H9 (cell line): ENCODE results near the gene DOCK2. TPM values are rescaled to one million over a fixed set of nuclear protein-coding genes. Genes with fewer than 3 reads are reported as not detected.

Experiments used
- DNase-seq: peaks from one replicate; pipeline ENCODE4 v3.0.0-alpha.2; 2017
- H2AFZ ChIP-seq: one replicate; pipeline ENCODE4 v1.6.1; 2013; ENCODE audit warnings: mild to moderate bottlenecking, low read length, control low read depth, moderate library complexity
- H2AK5ac ChIP-seq: 2 replicates; pipeline ENCODE4 v1.6.1; 2013; ENCODE audit warnings: low read length, control low read depth, mixed read lengths; ENCODE audit not compliant: insufficient read length
- H2BK120ac ChIP-seq: one replicate; pipeline ENCODE4 v1.6.1; 2013; ENCODE audit warnings: low read depth, mild to moderate bottlenecking, low read length, control low read depth, inconsistent platforms; ENCODE audit not compliant: poor library complexity, severe bottlenecking
- H2BK12ac ChIP-seq: 2 replicates; pipeline ENCODE4 v1.6.1; 2013; ENCODE audit warnings: low read length, control low read depth, mixed read lengths, low read depth; ENCODE audit not compliant: insufficient read length
- H2BK15ac ChIP-seq: 2 replicates; pipeline ENCODE4 v1.6.1; 2013; ENCODE audit warnings: low read depth, low read length, control low read depth
- H2BK20ac ChIP-seq: one replicate; pipeline ENCODE4 v1.6.1; 2013; ENCODE audit warnings: low read depth, mild to moderate bottlenecking, low read length, control low read depth, inconsistent platforms; ENCODE audit not compliant: poor library complexity, severe bottlenecking
- H2BK5ac ChIP-seq: 2 replicates; pipeline ENCODE4 v1.6.1; 2013; ENCODE audit warnings: low read length, control low read depth, mixed read lengths; ENCODE audit not compliant: insufficient read length
- H3K14ac ChIP-seq: 2 replicates; pipeline ENCODE4 v1.6.1; 2013; ENCODE audit warnings: low read length, control low read depth; ENCODE audit not compliant: insufficient read depth
- H3K18ac ChIP-seq: 2 replicates; pipeline ENCODE4 v1.6.1; 2013; ENCODE audit warnings: low read depth, mild to moderate bottlenecking, mixed read lengths, low read length, control low read depth; ENCODE audit not compliant: insufficient read length
- H3K23ac ChIP-seq: 2 replicates; pipeline ENCODE4 v1.6.1; 2013; ENCODE audit warnings: low read length, control low read depth, mixed read lengths, low read depth; ENCODE audit not compliant: insufficient read length
- H3K23me2 ChIP-seq: 2 replicates; pipeline ENCODE4 v1.6.1; 2013; ENCODE audit warnings: low read depth, mild to moderate bottlenecking, mixed read lengths, low read length, control low read depth; ENCODE audit not compliant: insufficient read length, poor library complexity, severe bottlenecking
- H3K27ac ChIP-seq: 2 replicates; pipeline ENCODE4 v1.5.1; 2013; ENCODE audit warnings: low read length, control low read depth, mixed read lengths, low read depth; ENCODE audit not compliant: insufficient read length
- H3K27me3 ChIP-seq: 2 replicates; pipeline ENCODE4 v1.6.1; 2013; ENCODE audit warnings: low read length, control low read depth, inconsistent platforms; ENCODE audit not compliant: insufficient read depth
- H3K4ac ChIP-seq: 2 replicates; pipeline ENCODE4 v1.6.1; 2013; ENCODE audit warnings: low read depth, mild to moderate bottlenecking, control low read depth, inconsistent platforms, low read length, moderate library complexity
- H3K4me1 ChIP-seq: 2 replicates; pipeline ENCODE4 v1.6.1; 2013; ENCODE audit warnings: low read length, control low read depth, inconsistent platforms; ENCODE audit not compliant: insufficient read depth
- H3K4me2 ChIP-seq: 2 replicates; pipeline ENCODE4 v1.6.1; 2013; ENCODE audit warnings: low read length, control low read depth, mixed read lengths; ENCODE audit not compliant: insufficient read length, insufficient read depth
- H3K56ac ChIP-seq: 2 replicates; pipeline ENCODE4 v1.6.1; 2013; ENCODE audit warnings: low read depth, mild to moderate bottlenecking, mixed read lengths, low read length, control low read depth; ENCODE audit not compliant: insufficient read length
- H3K79me1 ChIP-seq: 2 replicates; pipeline ENCODE4 v1.6.1; 2013; ENCODE audit warnings: low read depth, mild to moderate bottlenecking, moderate library complexity, low read length, control low read depth, inconsistent platforms; ENCODE audit not compliant: insufficient read depth, poor library complexity, severe bottlenecking
- H3K79me2 ChIP-seq: 2 replicates; pipeline ENCODE4 v1.6.1; 2013; ENCODE audit warnings: low read length, control low read depth, inconsistent platforms; ENCODE audit not compliant: insufficient read depth
- H3K9ac ChIP-seq: 2 replicates; pipeline ENCODE4 v1.6.1; 2013; ENCODE audit warnings: low read length, control low read depth, mixed read lengths; ENCODE audit not compliant: insufficient read length; ENCODE audit errors: extremely low read depth
- H3K9me3 ChIP-seq: one replicate; pipeline ENCODE4 v1.6.1; 2013; ENCODE audit warnings: low read depth, low read length, inconsistent platforms; ENCODE audit not compliant: control insufficient read depth
- H3T11ph ChIP-seq: one replicate; pipeline ENCODE4 v1.6.1; 2013; ENCODE audit warnings: mild to moderate bottlenecking, low read length, control low read depth, inconsistent platforms
- H4K20me1 ChIP-seq: one replicate; pipeline ENCODE4 v1.6.1; 2013; ENCODE audit not compliant: control insufficient read depth, insufficient read length, insufficient read depth
- H4K5ac ChIP-seq: 2 replicates; pipeline ENCODE4 v1.6.1; 2013; ENCODE audit warnings: low read depth, mild to moderate bottlenecking, mixed read lengths, low read length, control low read depth; ENCODE audit not compliant: insufficient read length
- H4K8ac ChIP-seq: replicated peaks from 2 replicates; pipeline ENCODE4 v1.6.1; 2013; ENCODE audit warnings: low read length, control low read depth, mixed read lengths, low read depth; ENCODE audit not compliant: insufficient read length
- H4K91ac ChIP-seq: 2 replicates; pipeline ENCODE4 v1.6.1; 2013; ENCODE audit warnings: low read depth, mild to moderate bottlenecking, moderate library complexity, mixed read lengths, low read length, control low read depth; ENCODE audit not compliant: insufficient read length
- H3K27ac Mint-ChIP-seq, 3 experiments: 2 replicates in 2 of 3; 3 replicates in 1 of 3; pipeline ENCODE4 v1.8.0; 2020 to 2021; ENCODE audit warnings: mixed read lengths in 3 of 3, mild to moderate bottlenecking in 1 of 3, moderate library complexity in 1 of 3
- H3K27me3 Mint-ChIP-seq: 2 replicates; pipeline ENCODE4 v1.8.0; 2021; ENCODE audit warnings: low read depth, mild to moderate bottlenecking, moderate library complexity, mixed read lengths
- H3K36me3 Mint-ChIP-seq, 3 experiments: 2 replicates in 2 of 3; 3 replicates in 1 of 3; pipeline ENCODE4 v1.8.0; 2020 to 2021; ENCODE audit warnings: low read depth in 3 of 3, mixed read lengths in 3 of 3; ENCODE audit not compliant: insufficient read depth in 1 of 3
- H3K4me1 Mint-ChIP-seq, 2 experiments: 2 replicates each; pipeline ENCODE4 v1.8.0; 2020; ENCODE audit warnings: mixed read lengths in 2 of 2
- H3K4me3 Mint-ChIP-seq, 2 experiments: 2 replicates in 1 of 2; 3 replicates in 1 of 2; pipeline ENCODE4 v1.8.0; 2020 to 2021; ENCODE audit warnings: mild to moderate bottlenecking in 2 of 2, mixed read lengths in 2 of 2, moderate library complexity in 1 of 2
- H3K9me3 Mint-ChIP-seq, 2 experiments: 2 replicates in 1 of 2; 3 replicates in 1 of 2; pipeline ENCODE4 v1.8.0; 2020; ENCODE audit warnings: mild to moderate bottlenecking in 2 of 2, mixed read lengths in 2 of 2, moderate library complexity in 1 of 2
- CTCF ChIP-seq: fragments of 200-600 bp; sonication (generic); conservative IDR thresholded peaks from 3 replicates; pipeline ENCODE4 v1.8.0; 2021; ENCODE audit warnings: antibody characterized with exemption, mild to moderate bottlenecking
- WGBS: extraction: QIAGEN DNeasy Blood & Tissue Kit; methylation state at CpG from one replicate; pipeline ENCODE4 v1.1.7; 2013; ENCODE audit warnings: missing lambda C conversion rate, low lambda C conversion rate, mixed read lengths; ENCODE audit not compliant: insufficient read length; ENCODE audit errors: extremely low coverage; 5-methylcytosine and 5-hydroxymethylcytosine counted together
- total RNA-seq: library from RNA; stranded (reverse); gene quantifications from 2 replicates; pipeline ENCODE4 v1.2.1, GENCODE V29; 2021

Gene DOCK2
- total RNA-seq, 1 experiment from 2014 or later, result 7.8 TPM

GRCh38 chr5:170104299-170104698, 467.2 kb downstream of the DOCK2 start:
- no peaks in the 10 kb centered on the region for H3K4me1 ChIP-seq
- Mint-ChIP-seq H3K36me3 (no peaks in the 10 kb centered on the region; a peak in 1 of 7 replicates), H3K9me3 (no peaks in the 10 kb centered on the region; a peak in 2 of 5 replicates), H3K4me1 (peaks cover 8 to 13% of the 10 kb centered on the region in 2 experiments), H3K4me3 (no peak overlapping the region), H3K27ac (peak overlapping the region in 1 of 3 experiments; percentile 15; a peak in 1 of 7 replicates), H3K27me3 (peaks cover 67% of the 10 kb centered on the region)
- no peak overlapping the region for H2AFZ ChIP-seq
- no peak overlapping the region for H3K4ac ChIP-seq
- no peak for TF ChIP-seq CTCF
- H4K8ac ChIP-seq, result no peak overlapping the region
- H2AK5ac ChIP-seq, result no peak overlapping the region
- no peaks in the 10 kb centered on the region for H4K20me1 ChIP-seq
- H3K9me3 ChIP-seq, result no peaks in the 10 kb centered on the region
- no peak overlapping the region for H3K56ac ChIP-seq
- H3K27ac ChIP-seq, result no peak overlapping the region
- H3T11ph ChIP-seq, result no peak overlapping the region
- no peak overlapping the region for H3K4me2 ChIP-seq
- no peaks in the 10 kb centered on the region for H3K23me2 ChIP-seq
- no peak overlapping the region for H3K23ac ChIP-seq
- H2BK20ac ChIP-seq, result no peak overlapping the region
- no peaks in the 10 kb centered on the region for H3K79me1 ChIP-seq
- H2BK120ac ChIP-seq, result no peak overlapping the region
- H4K5ac ChIP-seq, result no peak overlapping the region
- no peak overlapping the region; the same call in 1 of the 2 replicates for H3K14ac ChIP-seq
- no peak overlapping the region for H3K9ac ChIP-seq
- H2BK12ac ChIP-seq, result no peak overlapping the region
- H3K27me3 ChIP-seq, result no peaks in the 10 kb centered on the region; the same call in 1 of the 2 replicates
- no peak overlapping the region for H4K91ac ChIP-seq
- H2BK15ac ChIP-seq, result no peak overlapping the region
- H3K18ac ChIP-seq, result no peak overlapping the region
- no peaks in the 10 kb centered on the region for H3K79me2 ChIP-seq
- peak; percentile 18 for DNase-seq
- H2BK5ac ChIP-seq, result no peak overlapping the region
- no CpG with 5 or more reads among the region's 6 CpGs for WGBS
